CD4-positive, alpha-beta T cell treated with Interleukin-10 for 1 hour (primary cell): Measurements from ENCODE around the gene GNL3.
"Not testable (repeated sequence)": the region's sequence is repeated elsewhere in the genome, so short reads cannot be mapped to it uniquely, and the experiment has no call there.

Experiments used
- DNase-seq: peaks from one replicate; pipeline ENCODE4 v3.0.0-alpha.2; 2020

The GNL3 gene

DNA sequence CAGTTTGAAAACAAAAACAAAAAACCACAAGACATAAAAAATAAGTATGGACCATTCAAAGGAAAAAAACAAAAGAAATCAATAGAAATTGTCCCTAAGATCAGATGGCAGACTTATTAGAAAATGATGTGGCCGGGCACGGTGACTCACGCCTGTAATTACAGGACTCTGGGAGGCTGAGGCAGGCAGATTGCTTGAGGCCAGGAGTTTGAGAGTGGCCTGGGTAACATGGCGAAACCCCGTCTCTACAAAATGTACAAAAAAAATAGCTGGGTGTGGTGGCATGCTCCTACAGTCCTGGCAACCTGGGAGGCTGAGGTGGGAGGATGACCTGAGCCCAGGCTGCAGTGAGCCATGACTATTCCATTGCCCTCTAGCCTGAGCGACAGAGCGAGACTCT, 36.7 kb downstream of the GNL3 start:
- DNase-seq: no peak

DNA sequence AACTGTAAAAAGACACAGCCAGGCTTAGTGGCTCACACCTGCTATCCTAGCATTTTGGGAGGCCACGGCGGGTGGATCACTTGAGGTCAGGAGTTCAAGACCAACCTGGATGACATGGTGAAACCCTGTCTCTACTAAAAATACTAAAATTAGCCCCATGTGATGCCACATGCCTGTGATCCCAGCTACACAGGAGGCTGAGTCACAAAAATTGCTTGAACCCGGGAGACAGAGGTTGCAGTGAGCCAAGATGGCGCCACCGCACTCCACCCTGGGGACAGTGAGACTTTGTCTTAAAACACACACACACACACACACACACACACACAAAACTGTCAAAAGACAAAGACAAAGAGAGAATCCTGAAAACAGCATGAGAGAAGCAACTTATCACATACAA, 38.1 kb downstream of the GNL3 start:
- no peak for DNase-seq

DNA sequence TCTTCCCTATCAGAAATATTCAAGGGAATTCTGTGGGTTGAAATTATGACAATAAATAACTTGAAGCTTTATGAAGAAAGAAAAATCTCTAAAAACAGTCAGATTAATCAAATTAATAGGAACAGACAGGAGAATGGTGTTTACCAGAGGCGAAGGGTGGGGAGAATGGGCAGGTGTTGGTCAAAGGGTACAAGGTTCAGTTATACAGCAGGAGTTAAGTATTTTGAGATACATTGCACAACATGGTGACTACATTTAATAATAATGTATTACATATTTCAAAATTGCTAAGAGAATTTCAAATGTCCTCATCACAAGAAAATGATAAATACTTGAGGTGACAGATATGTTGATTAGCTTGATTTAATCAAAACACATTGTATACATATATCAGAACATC, 38.7 kb downstream of the GNL3 start:
- no peak for DNase-seq

DNA sequence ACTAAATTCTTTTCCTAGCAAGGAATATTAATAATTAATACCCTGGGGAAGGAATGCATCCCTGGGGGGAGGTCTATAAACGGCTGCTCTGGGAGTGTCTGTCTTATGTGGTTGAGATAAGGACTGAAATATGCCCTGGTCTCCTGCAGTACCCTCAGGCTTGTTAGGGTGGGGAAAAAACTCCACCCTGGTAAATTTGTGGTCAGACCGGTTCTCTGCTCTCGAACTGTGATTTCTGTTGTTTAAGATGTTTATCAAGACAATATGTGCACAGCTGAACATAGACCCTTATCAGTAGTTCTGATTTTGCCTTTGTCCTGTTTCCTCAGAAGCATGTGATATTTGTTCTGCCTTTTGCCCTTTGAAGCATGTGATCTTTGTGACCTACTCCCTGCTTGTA, 42.9 kb downstream of the GNL3 start:
- not testable (repeated sequence) for DNase-seq

DNA sequence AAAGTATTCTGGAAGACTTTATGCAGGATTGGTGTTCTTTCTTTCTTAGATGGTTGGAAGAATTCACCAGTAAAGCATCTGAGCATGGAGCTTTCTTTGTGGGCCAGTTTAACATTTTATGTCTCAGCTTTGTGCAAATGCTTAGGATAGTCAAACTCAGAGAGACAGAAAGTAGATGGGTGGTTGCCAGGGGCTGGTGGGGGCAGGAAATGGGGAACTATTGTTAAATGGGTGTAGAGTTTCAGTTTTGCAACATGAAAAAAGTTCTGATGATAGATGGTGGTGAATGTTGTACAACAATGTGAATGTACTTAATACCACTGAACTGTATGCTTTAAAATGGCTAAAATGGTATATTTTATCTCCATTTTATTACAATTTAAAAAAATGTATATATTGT, 44.8 kb downstream of the GNL3 start:
- no peak for DNase-seq

DNA sequence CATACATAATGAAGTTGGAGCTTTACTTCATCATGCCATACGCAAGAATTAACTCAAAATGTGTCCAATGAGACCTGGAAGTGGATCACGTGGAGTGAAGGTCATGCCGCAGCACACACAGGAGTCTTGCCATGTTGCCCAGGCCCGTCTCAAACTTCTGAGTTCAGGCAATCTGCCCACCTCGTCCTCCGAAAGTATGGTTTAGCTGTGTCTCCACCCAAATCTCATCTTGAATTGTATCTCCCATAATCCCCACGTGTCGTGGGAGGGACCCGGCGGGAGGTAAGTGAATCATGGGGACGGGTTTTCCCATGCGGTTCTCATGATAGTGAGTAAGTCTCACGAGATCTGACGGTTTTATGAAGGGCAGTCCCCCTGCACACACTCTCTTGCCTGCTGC, 45.8 kb downstream of the GNL3 start:
- DNase-seq: no peak

DNA sequence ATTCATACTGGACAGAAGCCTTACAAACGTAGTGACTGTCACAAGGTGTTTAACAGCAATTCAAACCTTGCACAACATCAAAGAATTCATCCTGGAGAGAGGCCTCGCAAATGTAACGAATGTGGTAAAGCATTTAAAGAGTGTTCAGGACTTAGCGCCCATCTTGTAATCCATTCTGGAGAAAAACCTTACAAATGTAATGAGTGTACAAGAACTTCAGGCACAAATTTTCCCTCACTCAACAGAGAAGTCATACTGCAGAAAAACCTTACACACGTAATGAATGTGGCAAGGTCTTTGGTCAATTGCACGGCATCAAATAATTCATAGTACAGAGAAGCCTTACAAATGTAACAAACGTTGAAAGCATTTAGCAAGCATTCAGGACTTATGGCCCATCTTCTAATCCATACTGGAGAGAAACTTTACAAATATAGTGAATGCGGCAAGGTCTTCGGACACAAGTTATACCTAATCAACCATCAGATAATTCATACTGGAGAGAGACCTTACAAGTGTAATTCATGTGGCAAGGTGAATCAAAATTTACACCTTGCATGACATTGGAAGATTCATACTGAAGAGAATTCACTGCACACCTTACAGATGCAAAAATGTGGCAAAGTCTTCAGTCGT, 47.5 kb downstream of the GNL3 start:
- no peak for DNase-seq

DNA sequence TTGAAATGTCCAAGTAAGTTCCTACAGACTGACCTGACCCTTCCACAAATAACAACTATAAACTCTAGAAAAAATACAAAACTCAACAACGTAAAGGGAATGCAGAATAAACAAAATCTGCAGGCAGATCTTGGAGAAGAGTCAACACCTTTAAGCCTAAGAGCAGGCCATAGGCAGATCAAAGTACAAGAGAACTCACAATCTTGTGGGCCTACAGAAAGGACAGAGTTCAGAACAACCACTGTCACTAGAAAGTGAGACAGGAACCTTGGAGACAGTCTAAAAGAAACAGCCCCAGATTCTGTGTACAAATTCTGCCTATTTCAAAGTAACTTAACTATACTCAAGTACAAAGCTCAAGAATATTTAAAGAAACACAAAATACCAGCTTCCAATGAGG, 53.9 kb downstream of the GNL3 start:
- DNase-seq: no peak

DNA sequence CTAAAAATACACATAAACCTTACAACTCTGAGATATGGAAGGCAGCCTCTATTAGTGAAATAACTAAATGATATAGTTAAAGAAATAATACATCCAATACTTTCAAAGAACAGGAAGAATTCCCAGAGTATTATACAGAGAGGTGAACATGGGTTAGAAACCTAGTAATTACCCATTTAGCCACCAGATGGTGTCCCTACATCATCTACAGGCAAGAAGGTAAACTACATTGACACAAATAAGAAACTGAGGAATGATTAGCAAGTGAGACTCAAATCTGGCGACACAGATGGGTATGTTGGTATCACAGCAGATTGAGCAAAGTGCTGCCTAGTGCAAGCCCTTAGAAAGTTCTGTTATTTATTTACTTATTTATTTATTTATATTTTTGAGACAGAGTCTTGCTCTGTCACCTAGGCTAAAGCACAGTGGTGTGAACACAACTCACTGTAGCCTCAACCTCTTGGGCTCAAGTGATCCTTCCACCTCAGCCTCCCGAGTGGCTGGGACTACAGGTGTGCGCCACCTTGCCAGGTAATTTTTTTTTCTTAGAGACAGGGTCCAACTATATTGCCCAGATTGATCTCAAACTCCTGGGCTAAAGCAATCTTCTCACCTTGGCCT, 56.7 kb downstream of the GNL3 start:
- peak; percentile 39 for DNase-seq

DNA sequence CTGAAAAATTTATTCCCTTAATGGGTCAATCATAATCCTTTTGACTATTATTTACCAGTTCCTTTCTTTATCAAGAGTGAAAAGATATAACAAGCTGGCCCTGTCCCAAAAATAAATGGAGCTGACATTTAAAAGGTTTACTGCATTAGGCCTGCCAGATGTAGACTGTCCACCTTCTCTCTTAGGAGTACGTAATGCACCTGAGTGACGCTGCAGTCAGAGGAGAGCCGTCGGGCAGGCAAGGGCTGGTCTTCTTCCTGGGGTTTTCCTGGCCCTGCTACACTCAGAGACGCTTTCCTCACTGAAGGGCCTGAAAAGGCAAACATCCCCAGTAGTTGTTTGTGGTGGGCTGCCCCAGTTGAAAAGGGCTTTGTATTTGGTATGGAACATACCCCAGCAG, 57.3 kb downstream of the GNL3 start:
- DNase-seq: no peak

DNA sequence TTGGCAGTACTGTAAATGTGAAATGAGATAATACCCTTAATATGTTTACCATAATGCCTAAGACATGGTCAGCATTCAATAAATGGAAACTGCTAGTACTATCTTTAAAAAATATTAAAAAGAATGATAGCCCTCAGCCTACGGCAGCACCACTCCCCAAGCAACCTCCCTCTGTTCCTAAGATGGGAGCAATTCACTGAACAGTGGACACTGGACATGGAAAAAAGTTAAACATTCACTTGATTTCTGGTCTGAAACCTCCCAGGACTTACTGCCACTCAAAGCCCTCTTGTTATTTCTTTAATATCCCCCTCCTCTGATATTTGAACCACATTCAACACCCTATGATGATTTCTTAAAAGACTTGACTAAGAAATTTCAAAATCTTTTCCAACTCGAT, 57.9 kb downstream of the GNL3 start:
- no peak for DNase-seq
